HCT116 (cell line): Measurements from ENCODE around the gene TGDS. TPM values are rescaled to one million over a fixed set of nuclear protein-coding genes. Genes with fewer than 3 reads are reported as not detected.

Source experiments
- ATAC-seq: fragments of 200-7000 bp; cut with Tn5 transposase; 2 replicates; pipeline ENCODE4 v1.9.1; 2020; ENCODE audit warnings: mild to moderate bottlenecking, moderate library complexity
- BruUV-seq: library from RNA; stranded (reverse); fragments of 400-500 nt; replicated peaks from 2 replicates; lab custom pipeline; 2021; lab: Mats Ljungman, UMichigan
- CTCF ChIA-PET: fragments of 300-600 bp; sonication (Branson Sonifier 250); formaldehyde crosslinking; loops from one replicate; lab custom pipeline; 2021; ENCODE audit warnings: antibody characterized with exemption; lab: Charles Lee
- POLR2A ChIA-PET: fragments of 300-600, 350-600 bp; sonication (Branson Sonifier 250); formaldehyde crosslinking; loops from one replicate; lab custom pipeline; 2021; ENCODE audit warnings: antibody characterized with exemption; lab: Charles Lee
- RAD21 ChIA-PET, 2 experiments: fragments of 300-600 bp; sonication (Branson Sonifier 250); formaldehyde crosslinking; loops; one replicate each; lab custom pipeline; 2023; ENCODE audit warnings: low total read pairs in 2 of 2; ENCODE audit not compliant: uncharacterized antibody in 2 of 2, unreplicated experiment in 2 of 2, low non-redundant PET in 1 of 2; lab: Charles Lee
- DNase-seq: peaks from one replicate; pipeline ENCODE4 v3.0.0-alpha.2; 2010; ENCODE audit warnings: low read depth, low spot score
- H2AFZ ChIP-seq: fragments of 200-600 bp; shearing (Covaris generic), sonication (generic); 2 replicates; pipeline ENCODE4 v1.6.1; 2017; ENCODE audit warnings: low read depth, mixed run types, mixed read lengths, antibody characterized with exemption, low read length; ENCODE audit not compliant: poor library complexity, severe bottlenecking
- H3K27ac ChIP-seq: 2 replicates; pipeline ENCODE4 v1.5.1; 2012; ENCODE audit warnings: low read depth, low read length
- H3K27me3 ChIP-seq: fragments of 200-600 bp; sonication (generic); 2 replicates; pipeline ENCODE4 v1.6.1; 2016; ENCODE audit warnings: mixed run types, low read length, mixed read lengths; ENCODE audit not compliant: insufficient read depth
- H3K36me3 ChIP-seq, 2 experiments: fragments of 200-500 bp in 1 of 2; fragments of 200-600 bp in 1 of 2; sonication (Bioruptor generic) in 1 of 2; sonication (generic) in 1 of 2; 2 replicates each; pipeline versions ENCODE4 v1.5.1 to v1.6.1; 2014 to 2016; ENCODE audit warnings: low read length in 2 of 2, inconsistent platforms in 1 of 2, mixed read lengths in 1 of 2, mixed run types in 1 of 2; ENCODE audit not compliant: insufficient read depth in 2 of 2, control insufficient read depth in 1 of 2
- H3K4me1 ChIP-seq, 2 experiments: fragments of 200-600 bp in 1 of 2; sonication (generic) in 1 of 2; 2 replicates each; pipeline versions ENCODE4 v1.5.1 to v1.6.1; 2012 to 2017; ENCODE audit warnings: low read length in 2 of 2, inconsistent platforms in 1 of 2, mild to moderate bottlenecking in 1 of 2, mixed read lengths in 1 of 2, mixed run types in 1 of 2, moderate library complexity in 1 of 2; ENCODE audit not compliant: insufficient read depth in 2 of 2, control insufficient read depth in 1 of 2
- H3K4me2 ChIP-seq: fragments of 200-600 bp; sonication (generic); 2 replicates; pipeline ENCODE4 v1.6.1; 2017; ENCODE audit warnings: mixed run types, low read length, mixed read lengths
- H3K4me3 ChIP-seq, 2 experiments: fragments of 200-600 bp in 1 of 2; sonication (generic) in 1 of 2; replicated peaks in 1 of 2; 2 replicates each; pipeline ENCODE4 v1.5.1; 2011 to 2016; ENCODE audit warnings: low read length in 2 of 2, control low read depth in 1 of 2, low read depth in 1 of 2, mild to moderate bottlenecking in 1 of 2, mixed read lengths in 1 of 2, mixed run types in 1 of 2
- H3K79me2 ChIP-seq: fragments of 200-600 bp; sonication (generic); 2 replicates; pipeline ENCODE4 v1.6.1; 2017; ENCODE audit warnings: mild to moderate bottlenecking, mixed run types, low read length, moderate library complexity, mixed read lengths; ENCODE audit not compliant: insufficient read depth
- H3K9ac ChIP-seq: fragments of 200-600 bp; sonication (generic); 2 replicates; pipeline ENCODE4 v1.6.1; 2016; ENCODE audit warnings: low read length, mixed read lengths
- H3K9me2 ChIP-seq: fragments of 200-600 bp; sonication (generic), shearing (Covaris generic); 2 replicates; pipeline ENCODE4 v1.6.1; 2017; ENCODE audit warnings: mixed run types, mild to moderate bottlenecking, moderate library complexity; ENCODE audit not compliant: insufficient read depth
- H3K9me3 ChIP-seq, 2 experiments: fragments of 200-500 bp in 1 of 2; fragments of 200-600 bp in 1 of 2; sonication (Bioruptor generic) in 1 of 2; sonication (generic) in 1 of 2; 2 replicates each; pipeline ENCODE4 v1.6.1; 2014 to 2017; ENCODE audit warnings: low read length in 2 of 2, mixed read lengths in 2 of 2, inconsistent platforms in 1 of 2, low read depth in 1 of 2, mild to moderate bottlenecking in 1 of 2, mixed run types in 1 of 2, moderate library complexity in 1 of 2; ENCODE audit not compliant: control insufficient read depth in 1 of 2, insufficient read depth in 1 of 2
- H4K20me1 ChIP-seq: fragments of 200-600 bp; sonication (generic), shearing (Covaris generic); 2 replicates; pipeline ENCODE4 v1.6.1; 2017; ENCODE audit warnings: mixed run types, mild to moderate bottlenecking, moderate library complexity; ENCODE audit not compliant: insufficient read depth
- ATF3 ChIP-seq: IDR thresholded peaks from 2 replicates; pipeline ENCODE4 v1.6.1; 2012
- ELF1 ChIP-seq: IDR thresholded peaks from 2 replicates; pipeline ENCODE4 v1.6.1; 2012; ENCODE audit warnings: low read depth, borderline replicate concordance
- EZH2phosphoT487 ChIP-seq: fragments of 200-600 bp; IDR thresholded peaks from 2 replicates; pipeline ENCODE4 v1.6.1; 2018; ENCODE audit warnings: antibody characterized with exemption, borderline replicate concordance
- POLR2AphosphoS5 ChIP-seq: IDR thresholded peaks from 2 replicates; pipeline ENCODE4 v1.6.1; 2011; ENCODE audit warnings: mild to moderate bottlenecking, low read depth, low read length, moderate library complexity
- SIN3A ChIP-seq: IDR thresholded peaks from 2 replicates; pipeline ENCODE4 v1.6.1; 2012; ENCODE audit warnings: low read depth
- SP1 ChIP-seq: IDR thresholded peaks from 2 replicates; pipeline ENCODE4 v1.6.1; 2012; ENCODE audit warnings: low read depth
- TCF7L2 ChIP-seq: IDR thresholded peaks from 2 replicates; pipeline ENCODE4 v1.7.0; 2011; ENCODE audit warnings: borderline replicate concordance, inconsistent platforms; ENCODE audit not compliant: insufficient read depth, insufficient read length; ENCODE audit errors: extremely low read depth
- YY1 ChIP-seq: IDR thresholded peaks from 2 replicates; pipeline ENCODE4 v1.6.1; 2011; ENCODE audit warnings: low read length, low read depth, moderate library complexity, mild to moderate bottlenecking; ENCODE audit not compliant: insufficient replicate concordance; ENCODE audit errors: extremely low read depth
- ZFX ChIP-seq: fragments of 450-650 bp; IDR thresholded peaks from 2 replicates; pipeline ENCODE4 v1.6.1; 2017
- intact Hi-C: fragments of 100-400 bp; cut with micrococcal nuclease; formaldehyde crosslinking; loops from 2 replicates; pipeline ENCODE4 v1.10.0; 2022
- total RNA-seq: library from RNA; stranded (reverse); gene quantifications from one replicate; pipeline ENCODE4 v1.2.1, GENCODE V29; 2021; ENCODE audit not compliant: unreplicated experiment
- TF ChIP-seq, protein P1 (sequence below), 3 experiments: fragments of 200-600 bp in 1 of 3; sonication (generic) in 1 of 3; IDR thresholded peaks in 2 of 3; conservative IDR thresholded peaks in 1 of 3; 2 replicates each; pipeline ENCODE4 v1.5.1; 2012 to 2017; ENCODE audit warnings: low read depth in 2 of 3, low read length in 2 of 3, antibody characterized with exemption in 1 of 3, borderline replicate concordance in 1 of 3, control low read depth in 1 of 3, mild to moderate bottlenecking in 1 of 3, mixed read lengths in 1 of 3, mixed run types in 1 of 3, moderate library complexity in 1 of 3; ENCODE audit not compliant: insufficient read depth in 1 of 3
- TF ChIP-seq, protein P2 (sequence below): IDR thresholded peaks from 2 replicates; pipeline ENCODE4 v1.6.1; 2012; ENCODE audit warnings: low read depth

The TGDS gene
- total RNA-seq, 1 experiment from 2014 or later = 16.9 TPM

GRCh38 chr13:94607056-94607455 lies 11.1 kb upstream of the TGDS start:
- H3K4me3 ChIP-seq = no peak overlapping the region
- DNase-seq = no peak
- CTCF ChIA-PET = no interaction called here
- TF ChIP-seq ZFX (no peak), ATF3 (no peak), EZH2phosphoT487 (no peak), SIN3A (no peak), SP1 (no peak), YY1 (no peak)
- TF ChIP-seq, protein P1, sequence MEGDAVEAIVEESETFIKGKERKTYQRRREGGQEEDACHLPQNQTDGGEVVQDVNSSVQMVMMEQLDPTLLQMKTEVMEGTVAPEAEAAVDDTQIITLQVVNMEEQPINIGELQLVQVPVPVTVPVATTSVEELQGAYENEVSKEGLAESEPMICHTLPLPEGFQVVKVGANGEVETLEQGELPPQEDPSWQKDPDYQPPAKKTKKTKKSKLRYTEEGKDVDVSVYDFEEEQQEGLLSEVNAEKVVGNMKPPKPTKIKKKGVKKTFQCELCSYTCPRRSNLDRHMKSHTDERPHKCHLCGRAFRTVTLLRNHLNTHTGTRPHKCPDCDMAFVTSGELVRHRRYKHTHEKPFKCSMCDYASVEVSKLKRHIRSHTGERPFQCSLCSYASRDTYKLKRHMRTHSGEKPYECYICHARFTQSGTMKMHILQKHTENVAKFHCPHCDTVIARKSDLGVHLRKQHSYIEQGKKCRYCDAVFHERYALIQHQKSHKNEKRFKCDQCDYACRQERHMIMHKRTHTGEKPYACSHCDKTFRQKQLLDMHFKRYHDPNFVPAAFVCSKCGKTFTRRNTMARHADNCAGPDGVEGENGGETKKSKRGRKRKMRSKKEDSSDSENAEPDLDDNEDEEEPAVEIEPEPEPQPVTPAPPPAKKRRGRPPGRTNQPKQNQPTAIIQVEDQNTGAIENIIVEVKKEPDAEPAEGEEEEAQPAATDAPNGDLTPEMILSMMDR (IDR thresholded peaks at IDR 0.05 in 2 of 3, conservative IDR thresholded peaks at IDR 0.05 in 1 of 3; ENCODE audit: borderline replicate concordance in 1 of 3, insufficient read depth in 1 of 3, low read depth in 2 of 3, low read length in 2 of 3) = no peak
- TF ChIP-seq, all 23 proteins: peak for 0
- H3K9me2 ChIP-seq = no peaks in the 10 kb centered on the region
- H3K9ac ChIP-seq = no peak overlapping the region
- H2AFZ ChIP-seq = no peak overlapping the region
- peaks cover 5 to 10% of the 10 kb centered on the region in 2 experiments; a peak in 1 of 4 replicates for H3K36me3 ChIP-seq
- H3K27ac ChIP-seq = no peak overlapping the region
- RAD21 ChIA-PET = no interaction called here
- no peaks in the 10 kb centered on the region for H3K9me3 ChIP-seq
- intact Hi-C loops = no loop called here
- no peaks in the 10 kb centered on the region for H4K20me1 ChIP-seq
- H3K79me2 ChIP-seq = peaks cover 17% of the 10 kb centered on the region
- H3K4me1 ChIP-seq = peaks cover 0 to 9% of the 10 kb centered on the region in 2 experiments; a peak in 2 of 4 replicates
- BruUV-seq = no TSS peak
- H3K4me2 ChIP-seq = no peak overlapping the region
- no peak for ATAC-seq
- POLR2A ChIA-PET = no interaction called here
- H3K27me3 ChIP-seq = no peaks in the 10 kb centered on the region

DNA sequence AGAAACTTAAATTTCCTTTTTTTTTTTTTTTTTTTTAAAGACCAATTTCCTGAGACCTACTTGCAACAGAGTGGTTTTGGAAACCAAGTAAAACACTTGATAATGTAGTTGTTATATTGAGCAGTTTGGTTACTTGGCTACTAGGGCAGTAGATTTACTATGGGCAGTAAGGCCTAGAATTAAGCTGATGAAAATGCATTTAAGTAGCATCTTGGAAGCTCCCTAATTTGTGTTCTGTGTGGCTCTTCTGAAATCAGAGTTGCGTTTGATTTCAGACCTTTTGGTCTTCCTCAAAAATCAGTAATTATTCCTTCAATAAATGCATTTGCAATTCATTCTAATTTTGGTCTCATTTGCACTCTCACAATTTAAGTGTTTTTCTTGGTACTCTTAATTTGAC lies 6.5 kb upstream of the TGDS start:
- peak overlapping the region; percentile 84 for H3K4me2 ChIP-seq
- no peaks in the 10 kb centered on the region for H3K9me2 ChIP-seq
- intact Hi-C loops = loop anchor here (1.0 kb wide), 1 partner anchor 53 kb away; no protein-coding TSS in a partner anchor
- H3K36me3 ChIP-seq = peaks cover 0 to 2% of the 10 kb centered on the region in 2 experiments; a peak in 1 of 4 replicates
- no peaks in the 10 kb centered on the region for H3K9me3 ChIP-seq
- no peak for ATAC-seq
- TF ChIP-seq ELF1 (no peak), POLR2AphosphoS5 (no peak), TCF7L2 (no peak), SIN3A (no peak)
- TF ChIP-seq, protein P2, sequence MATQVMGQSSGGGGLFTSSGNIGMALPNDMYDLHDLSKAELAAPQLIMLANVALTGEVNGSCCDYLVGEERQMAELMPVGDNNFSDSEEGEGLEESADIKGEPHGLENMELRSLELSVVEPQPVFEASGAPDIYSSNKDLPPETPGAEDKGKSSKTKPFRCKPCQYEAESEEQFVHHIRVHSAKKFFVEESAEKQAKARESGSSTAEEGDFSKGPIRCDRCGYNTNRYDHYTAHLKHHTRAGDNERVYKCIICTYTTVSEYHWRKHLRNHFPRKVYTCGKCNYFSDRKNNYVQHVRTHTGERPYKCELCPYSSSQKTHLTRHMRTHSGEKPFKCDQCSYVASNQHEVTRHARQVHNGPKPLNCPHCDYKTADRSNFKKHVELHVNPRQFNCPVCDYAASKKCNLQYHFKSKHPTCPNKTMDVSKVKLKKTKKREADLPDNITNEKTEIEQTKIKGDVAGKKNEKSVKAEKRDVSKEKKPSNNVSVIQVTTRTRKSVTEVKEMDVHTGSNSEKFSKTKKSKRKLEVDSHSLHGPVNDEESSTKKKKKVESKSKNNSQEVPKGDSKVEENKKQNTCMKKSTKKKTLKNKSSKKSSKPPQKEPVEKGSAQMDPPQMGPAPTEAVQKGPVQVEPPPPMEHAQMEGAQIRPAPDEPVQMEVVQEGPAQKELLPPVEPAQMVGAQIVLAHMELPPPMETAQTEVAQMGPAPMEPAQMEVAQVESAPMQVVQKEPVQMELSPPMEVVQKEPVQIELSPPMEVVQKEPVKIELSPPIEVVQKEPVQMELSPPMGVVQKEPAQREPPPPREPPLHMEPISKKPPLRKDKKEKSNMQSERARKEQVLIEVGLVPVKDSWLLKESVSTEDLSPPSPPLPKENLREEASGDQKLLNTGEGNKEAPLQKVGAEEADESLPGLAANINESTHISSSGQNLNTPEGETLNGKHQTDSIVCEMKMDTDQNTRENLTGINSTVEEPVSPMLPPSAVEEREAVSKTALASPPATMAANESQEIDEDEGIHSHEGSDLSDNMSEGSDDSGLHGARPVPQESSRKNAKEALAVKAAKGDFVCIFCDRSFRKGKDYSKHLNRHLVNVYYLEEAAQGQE = no peak
- DNase-seq = no peak
- ChIA-PET RAD21 (no interaction called here), POLR2A (no interaction called here), CTCF (interaction anchor here (1.5 to 2.3 kb wide), 2 partner anchors 15 to 167 kb away, joined by 3 to 9 read pairs; no protein-coding TSS in a partner anchor)
- BruUV-seq = no TSS peak
- peak overlapping the region; percentile 69 to 85 for H3K4me3 ChIP-seq
- H4K20me1 ChIP-seq = no peaks in the 10 kb centered on the region
- H3K27ac ChIP-seq = peak overlapping the region; percentile 80
- H3K9ac ChIP-seq = peak overlapping the region; percentile 73
- H3K79me2 ChIP-seq = peaks cover 15% of the 10 kb centered on the region
- H3K27me3 ChIP-seq = no peaks in the 10 kb centered on the region
- H3K4me1 ChIP-seq = peaks cover 0 to 13% of the 10 kb centered on the region in 2 experiments; a peak in 2 of 4 replicates
- no peak overlapping the region for H2AFZ ChIP-seq
